Neural cell (in vitro differentiated cells): ENCODE data around the gene OR1F1. TPM values are rescaled to one million over a fixed set of nuclear protein-coding genes. Genes with fewer than 3 reads are reported as not detected.

ENCODE experiments used
- H2AFZ ChIP-seq: fragments of 200-600, 300-800 bp; sonication (generic), shearing (Covaris generic); 2 replicates; pipeline ENCODE4 v1.6.0; 2014; ENCODE audit warnings: low read depth, mild to moderate bottlenecking, antibody characterized with exemption, low read length, moderate library complexity
- H3F3A ChIP-seq: fragments of 200-600 bp; shearing (Covaris generic); 2 replicates; pipeline ENCODE4 v1.6.1; 2016; ENCODE audit warnings: mild to moderate bottlenecking, moderate library complexity, mixed read lengths, antibody characterized with exemption, low read length; ENCODE audit not compliant: insufficient read depth, poor library complexity, severe bottlenecking
- H3K27ac ChIP-seq: fragments of 200-600, 300-800 bp; sonication (generic), shearing (Covaris generic); 2 replicates; pipeline ENCODE4 v1.5.1; 2014; ENCODE audit warnings: mild to moderate bottlenecking, low read length, moderate library complexity
- H3K27me3 ChIP-seq: fragments of 300-800, 200-600 bp; sonication (generic), shearing (Covaris generic); 2 replicates; pipeline ENCODE4 v1.6.0; 2014; ENCODE audit warnings: mild to moderate bottlenecking, low read depth, low read length, moderate library complexity; ENCODE audit not compliant: insufficient read depth
- H3K36me3 ChIP-seq: fragments of 300-800, 200-600 bp; sonication (generic), shearing (Covaris generic); 2 replicates; pipeline ENCODE4 v1.5.1; 2014; ENCODE audit warnings: mild to moderate bottlenecking, antibody characterized with exemption, low read length, moderate library complexity; ENCODE audit not compliant: insufficient read depth
- H3K4me2 ChIP-seq: fragments of 300-800, 200-600 bp; sonication (generic), shearing (Covaris generic); 2 replicates; pipeline ENCODE4 v1.6.0; 2014; ENCODE audit warnings: mild to moderate bottlenecking, low read length
- H3K4me3 ChIP-seq: fragments of 300-800, 200-600 bp; sonication (generic), shearing (Covaris generic); 2 replicates; pipeline ENCODE4 v1.5.1; 2014; ENCODE audit warnings: mild to moderate bottlenecking, low read length, moderate library complexity
- H3K79me2 ChIP-seq: fragments of 200-600 bp; shearing (Covaris generic); replicated peaks from 2 replicates; pipeline ENCODE4 v1.6.0; 2014; ENCODE audit warnings: mild to moderate bottlenecking, low read length, moderate library complexity; ENCODE audit not compliant: insufficient read depth
- H3K9ac ChIP-seq: fragments of 300-800, 200-600 bp; sonication (generic), shearing (Covaris generic); 2 replicates; pipeline ENCODE4 v1.6.1; 2016; ENCODE audit warnings: mild to moderate bottlenecking, low read length, mixed read lengths
- H3K9me2 ChIP-seq: fragments of 200-600 bp; shearing (Covaris generic); 2 replicates; pipeline ENCODE4 v1.6.1; 2016; ENCODE audit warnings: mild to moderate bottlenecking, low read length, mixed read lengths; ENCODE audit not compliant: insufficient read depth
- H3K9me3 ChIP-seq: fragments of 200-600, 300-800 bp; sonication (generic), shearing (Covaris generic); 2 replicates; pipeline ENCODE4 v1.6.1; 2016; ENCODE audit warnings: mild to moderate bottlenecking, mixed run types, low read length, moderate library complexity, mixed read lengths
- H4K20me1 ChIP-seq: fragments of 200-600 bp; shearing (Covaris generic); 2 replicates; pipeline ENCODE4 v1.6.1; 2016; ENCODE audit warnings: mild to moderate bottlenecking, mixed run types; ENCODE audit not compliant: insufficient read depth
- EP300 ChIP-seq: fragments of 450-650 bp; conservative IDR thresholded peaks from 2 replicates; pipeline ENCODE4 v1.6.1; 2014; ENCODE audit warnings: antibody characterized with exemption, mild to moderate bottlenecking, moderate library complexity; ENCODE audit not compliant: poor library complexity, severe bottlenecking
- EZH2 ChIP-seq: fragments of 200-600, 300-800 bp; shearing (Covaris generic), sonication (generic); IDR thresholded peaks from 2 replicates; pipeline ENCODE4 v1.6.1; 2014; ENCODE audit warnings: antibody characterized with exemption, low read length, borderline replicate concordance, mild to moderate bottlenecking; ENCODE audit not compliant: insufficient read depth, poor library complexity, severe bottlenecking
- MXI1 ChIP-seq: fragments of 450-650 bp; conservative IDR thresholded peaks from 2 replicates; pipeline ENCODE4 v1.6.1; 2014; ENCODE audit warnings: antibody characterized with exemption, mild to moderate bottlenecking; ENCODE audit not compliant: poor library complexity, severe bottlenecking
- POLR2AphosphoS5 ChIP-seq: IDR thresholded peaks from 2 replicates; pipeline ENCODE4 v1.6.1; 2012
- RAD21 ChIP-seq: fragments of 450-650 bp; conservative IDR thresholded peaks from 2 replicates; pipeline ENCODE4 v1.6.1; 2014; ENCODE audit warnings: antibody characterized with exemption, mild to moderate bottlenecking, moderate library complexity
- SMC3 ChIP-seq: fragments of 450-650 bp; conservative IDR thresholded peaks from 2 replicates; pipeline ENCODE4 v1.6.1; 2014; ENCODE audit warnings: antibody characterized with exemption, mild to moderate bottlenecking, moderate library complexity; ENCODE audit not compliant: poor library complexity
- TAF1 ChIP-seq: IDR thresholded peaks from 2 replicates; pipeline ENCODE4 v1.6.1; 2012; ENCODE audit warnings: low read depth
- polyA plus RNA-seq: library from polyadenylated mRNA; depleted of rRNA; stranded (reverse); fragments of >200 nt; gene quantifications from 2 replicates; pipeline ENCODE4 v1.2.3, GENCODE V29; 2014
- TF ChIP-seq, protein P1 (sequence below): IDR thresholded peaks from 2 replicates; pipeline ENCODE4 v1.6.1; 2012; ENCODE audit warnings: borderline replicate concordance
- TF ChIP-seq, protein P2 (sequence below): fragments of 450-650 bp; IDR thresholded peaks from 2 replicates; pipeline ENCODE4 v1.5.1; 2014; ENCODE audit warnings: antibody characterized with exemption, mild to moderate bottlenecking, moderate library complexity; ENCODE audit not compliant: poor library complexity, severe bottlenecking

The OR1F1 gene
- polyA plus RNA-seq, 1 donor from 2014 or later, result 2.5 TPM

DNA sequence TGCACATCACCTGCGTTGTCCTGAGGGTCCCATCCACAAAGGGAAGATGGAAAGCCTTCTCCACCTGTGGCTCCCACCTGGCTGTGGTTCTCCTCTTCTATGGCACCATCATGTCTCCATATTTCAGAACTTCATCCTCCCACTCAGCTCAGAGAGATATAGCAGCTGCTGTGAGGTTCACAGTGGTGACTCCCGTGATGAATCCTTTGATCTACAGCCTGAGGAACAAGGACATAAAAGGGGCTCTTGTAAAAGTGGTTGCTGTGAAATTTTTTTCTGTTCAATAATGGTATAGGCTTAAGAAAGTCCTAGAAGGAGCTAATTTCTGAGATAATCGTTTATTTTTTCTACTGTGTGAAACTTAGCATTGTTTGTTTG, 28.2 kb downstream of the OR1F1 start:
- Histone ChIP-seq H3K9ac (no peak overlapping the region), H2AFZ (no peak overlapping the region), H3K36me3 (no peaks in the 10 kb centered on the region), H3K4me3 (no peak overlapping the region), H4K20me1 (no peaks in the 10 kb centered on the region), H3K9me3 (no peaks in the 10 kb centered on the region), H3K4me2 (no peak overlapping the region), H3K9me2 (no peaks in the 10 kb centered on the region), H3F3A (no peaks in the 10 kb centered on the region), H3K27me3 (no peaks in the 10 kb centered on the region), H3K27ac (no peak overlapping the region), H3K79me2 (no peaks in the 10 kb centered on the region)
- TF ChIP-seq EP300, result no peak
- TF ChIP-seq, protein P1, sequence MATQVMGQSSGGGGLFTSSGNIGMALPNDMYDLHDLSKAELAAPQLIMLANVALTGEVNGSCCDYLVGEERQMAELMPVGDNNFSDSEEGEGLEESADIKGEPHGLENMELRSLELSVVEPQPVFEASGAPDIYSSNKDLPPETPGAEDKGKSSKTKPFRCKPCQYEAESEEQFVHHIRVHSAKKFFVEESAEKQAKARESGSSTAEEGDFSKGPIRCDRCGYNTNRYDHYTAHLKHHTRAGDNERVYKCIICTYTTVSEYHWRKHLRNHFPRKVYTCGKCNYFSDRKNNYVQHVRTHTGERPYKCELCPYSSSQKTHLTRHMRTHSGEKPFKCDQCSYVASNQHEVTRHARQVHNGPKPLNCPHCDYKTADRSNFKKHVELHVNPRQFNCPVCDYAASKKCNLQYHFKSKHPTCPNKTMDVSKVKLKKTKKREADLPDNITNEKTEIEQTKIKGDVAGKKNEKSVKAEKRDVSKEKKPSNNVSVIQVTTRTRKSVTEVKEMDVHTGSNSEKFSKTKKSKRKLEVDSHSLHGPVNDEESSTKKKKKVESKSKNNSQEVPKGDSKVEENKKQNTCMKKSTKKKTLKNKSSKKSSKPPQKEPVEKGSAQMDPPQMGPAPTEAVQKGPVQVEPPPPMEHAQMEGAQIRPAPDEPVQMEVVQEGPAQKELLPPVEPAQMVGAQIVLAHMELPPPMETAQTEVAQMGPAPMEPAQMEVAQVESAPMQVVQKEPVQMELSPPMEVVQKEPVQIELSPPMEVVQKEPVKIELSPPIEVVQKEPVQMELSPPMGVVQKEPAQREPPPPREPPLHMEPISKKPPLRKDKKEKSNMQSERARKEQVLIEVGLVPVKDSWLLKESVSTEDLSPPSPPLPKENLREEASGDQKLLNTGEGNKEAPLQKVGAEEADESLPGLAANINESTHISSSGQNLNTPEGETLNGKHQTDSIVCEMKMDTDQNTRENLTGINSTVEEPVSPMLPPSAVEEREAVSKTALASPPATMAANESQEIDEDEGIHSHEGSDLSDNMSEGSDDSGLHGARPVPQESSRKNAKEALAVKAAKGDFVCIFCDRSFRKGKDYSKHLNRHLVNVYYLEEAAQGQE, result no peak
- no peak for TF ChIP-seq EZH2
- no peak for TF ChIP-seq TAF1
- TF ChIP-seq, protein P2, sequence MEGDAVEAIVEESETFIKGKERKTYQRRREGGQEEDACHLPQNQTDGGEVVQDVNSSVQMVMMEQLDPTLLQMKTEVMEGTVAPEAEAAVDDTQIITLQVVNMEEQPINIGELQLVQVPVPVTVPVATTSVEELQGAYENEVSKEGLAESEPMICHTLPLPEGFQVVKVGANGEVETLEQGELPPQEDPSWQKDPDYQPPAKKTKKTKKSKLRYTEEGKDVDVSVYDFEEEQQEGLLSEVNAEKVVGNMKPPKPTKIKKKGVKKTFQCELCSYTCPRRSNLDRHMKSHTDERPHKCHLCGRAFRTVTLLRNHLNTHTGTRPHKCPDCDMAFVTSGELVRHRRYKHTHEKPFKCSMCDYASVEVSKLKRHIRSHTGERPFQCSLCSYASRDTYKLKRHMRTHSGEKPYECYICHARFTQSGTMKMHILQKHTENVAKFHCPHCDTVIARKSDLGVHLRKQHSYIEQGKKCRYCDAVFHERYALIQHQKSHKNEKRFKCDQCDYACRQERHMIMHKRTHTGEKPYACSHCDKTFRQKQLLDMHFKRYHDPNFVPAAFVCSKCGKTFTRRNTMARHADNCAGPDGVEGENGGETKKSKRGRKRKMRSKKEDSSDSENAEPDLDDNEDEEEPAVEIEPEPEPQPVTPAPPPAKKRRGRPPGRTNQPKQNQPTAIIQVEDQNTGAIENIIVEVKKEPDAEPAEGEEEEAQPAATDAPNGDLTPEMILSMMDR, result no peak
- TF ChIP-seq SMC3, result no peak
- no peak for TF ChIP-seq RAD21
- no peak for TF ChIP-seq MXI1
- TF ChIP-seq POLR2AphosphoS5, result no peak

DNA sequence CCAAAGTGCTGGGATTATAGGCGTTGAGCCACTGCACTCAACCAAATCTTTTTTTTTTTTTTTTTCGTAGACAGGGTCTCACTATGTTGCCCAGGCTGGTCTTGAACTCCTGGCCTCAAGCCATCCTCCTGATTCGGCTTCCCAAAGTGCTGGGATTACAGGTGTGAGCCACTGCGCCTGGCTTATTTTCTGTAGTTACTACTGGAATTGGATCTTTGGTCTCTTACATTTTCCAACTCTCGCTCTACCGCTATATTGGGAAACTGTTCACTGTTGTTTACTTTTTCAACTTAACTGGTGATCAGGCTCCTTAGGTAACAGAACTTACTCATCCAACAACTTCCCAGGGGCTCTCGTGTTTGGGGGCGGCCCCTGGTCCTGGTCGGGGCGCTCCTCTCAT, 32.8 kb downstream of the OR1F1 start:
- Histone ChIP-seq H3K9me2 (no peaks in the 10 kb centered on the region), H3K4me3 (no peak overlapping the region), H3K27me3 (no peaks in the 10 kb centered on the region), H3K9ac (no peak overlapping the region), H3K27ac (no peak overlapping the region), H3K9me3 (peaks cover 20% of the 10 kb centered on the region), H2AFZ (no peak overlapping the region), H3F3A (no peaks in the 10 kb centered on the region), H3K79me2 (no peaks in the 10 kb centered on the region), H3K4me2 (no peak overlapping the region), H3K36me3 (peaks cover 26% of the 10 kb centered on the region), H4K20me1 (no peaks in the 10 kb centered on the region)
- TF ChIP-seq POLR2AphosphoS5 (no peak), MXI1 (no peak), EZH2 (no peak), TAF1 (no peak), RAD21 (no peak), EP300 (no peak), SMC3 (no peak)
- TF ChIP-seq, protein P2, result no peak
- TF ChIP-seq, protein P1, result no peak
